Uterus (tissue), 2 donors: ENCODE data around the gene PTPRN2.

ENCODE experiments used
- POLR2A ChIP-seq, 2 donors: fragments of 450-650 bp; IDR thresholded peaks; one replicate each; pipeline ENCODE4 v1.6.1; 2016; ENCODE audit warnings: antibody characterized with exemption in 2 of 2, mild to moderate bottlenecking in 1 of 2, moderate library complexity in 1 of 2
- TF ChIP-seq, protein P1 (sequence below), 4 experiments: fragments of 200-600 bp in 2 of 4; fragments of 450-650 bp in 2 of 4; sonication (generic) in 2 of 4; IDR thresholded peaks; one replicate each; pipeline ENCODE4 v1.5.1; 2016 to 2019; ENCODE audit warnings: antibody characterized with exemption in 4 of 4, mild to moderate bottlenecking in 2 of 4, moderate library complexity in 1 of 4

DNA sequence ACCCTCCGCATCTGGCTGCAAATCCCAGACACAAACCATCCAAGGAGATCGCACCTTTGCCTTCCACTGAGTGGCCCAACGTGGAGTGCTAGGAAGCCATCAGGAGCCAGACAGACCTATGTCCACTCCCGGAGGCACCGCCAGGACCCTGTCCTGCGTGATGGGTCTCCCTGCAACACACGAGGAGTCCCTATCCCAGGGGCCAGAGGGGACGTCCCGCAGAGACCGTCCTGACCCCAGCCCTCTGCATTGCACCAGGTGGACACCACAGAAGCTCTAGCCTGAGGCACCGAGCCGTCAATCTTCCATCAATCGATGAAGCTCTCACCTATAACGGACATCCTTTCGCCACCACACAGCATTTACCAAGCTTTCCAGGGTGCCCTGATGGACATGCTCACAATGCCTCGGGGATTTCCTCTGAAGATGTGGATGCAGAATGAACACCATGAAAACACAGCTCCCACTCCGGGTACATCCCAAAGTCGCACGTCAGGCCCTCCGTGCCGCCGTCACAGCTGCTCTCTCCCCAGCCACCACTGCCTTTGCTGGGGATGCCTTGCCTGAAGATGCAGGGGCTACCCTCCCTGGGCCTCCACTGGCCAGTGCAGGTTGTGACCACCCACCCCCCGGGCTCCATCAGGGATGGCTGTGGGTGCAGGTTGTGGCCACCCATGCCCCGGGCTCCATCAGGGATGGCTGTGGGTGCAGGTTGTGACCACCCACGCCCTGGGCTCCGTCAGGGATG, 54.1 kb downstream of the PTPRN2 start:
- TF ChIP-seq, protein P1, sequence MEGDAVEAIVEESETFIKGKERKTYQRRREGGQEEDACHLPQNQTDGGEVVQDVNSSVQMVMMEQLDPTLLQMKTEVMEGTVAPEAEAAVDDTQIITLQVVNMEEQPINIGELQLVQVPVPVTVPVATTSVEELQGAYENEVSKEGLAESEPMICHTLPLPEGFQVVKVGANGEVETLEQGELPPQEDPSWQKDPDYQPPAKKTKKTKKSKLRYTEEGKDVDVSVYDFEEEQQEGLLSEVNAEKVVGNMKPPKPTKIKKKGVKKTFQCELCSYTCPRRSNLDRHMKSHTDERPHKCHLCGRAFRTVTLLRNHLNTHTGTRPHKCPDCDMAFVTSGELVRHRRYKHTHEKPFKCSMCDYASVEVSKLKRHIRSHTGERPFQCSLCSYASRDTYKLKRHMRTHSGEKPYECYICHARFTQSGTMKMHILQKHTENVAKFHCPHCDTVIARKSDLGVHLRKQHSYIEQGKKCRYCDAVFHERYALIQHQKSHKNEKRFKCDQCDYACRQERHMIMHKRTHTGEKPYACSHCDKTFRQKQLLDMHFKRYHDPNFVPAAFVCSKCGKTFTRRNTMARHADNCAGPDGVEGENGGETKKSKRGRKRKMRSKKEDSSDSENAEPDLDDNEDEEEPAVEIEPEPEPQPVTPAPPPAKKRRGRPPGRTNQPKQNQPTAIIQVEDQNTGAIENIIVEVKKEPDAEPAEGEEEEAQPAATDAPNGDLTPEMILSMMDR (IDR thresholded peaks at IDR 0.05), result no peak
- TF ChIP-seq POLR2A (IDR thresholded peaks at IDR 0.05), result no peak
